KMS-11 (cell line): ENCODE measurements around the gene LMF2.

Experiments
- H2AFZ ChIP-seq: fragments of 200-600 bp; sonication (generic); 2 replicates; pipeline ENCODE4 v1.6.1; 2016; ENCODE audit warnings: antibody characterized with exemption, mixed run types, low read depth
- H3K27ac ChIP-seq: fragments of 200-600 bp; sonication (generic); 2 replicates; pipeline ENCODE4 v1.6.1; 2016; ENCODE audit warnings: mild to moderate bottlenecking, mixed run types
- H3K27me3 ChIP-seq: fragments of 200-600 bp; sonication (generic); 2 replicates; pipeline ENCODE4 v1.6.1; 2017; ENCODE audit warnings: mild to moderate bottlenecking, low read depth, mixed run types, moderate library complexity; ENCODE audit not compliant: insufficient read depth
- H3K36me3 ChIP-seq: fragments of 200-600 bp; sonication (generic); 2 replicates; pipeline ENCODE4 v1.6.1; 2017; ENCODE audit warnings: mild to moderate bottlenecking, mixed run types; ENCODE audit not compliant: insufficient read depth
- H3K4me1 ChIP-seq: fragments of 200-600 bp; sonication (generic); 2 replicates; pipeline ENCODE4 v1.6.1; 2016; ENCODE audit warnings: mild to moderate bottlenecking, low read depth, mixed run types; ENCODE audit not compliant: poor library complexity, severe bottlenecking
- H3K4me2 ChIP-seq: fragments of 200-600 bp; sonication (generic); 2 replicates; pipeline ENCODE4 v1.7.0; 2016; ENCODE audit warnings: mild to moderate bottlenecking, mixed run types
- H3K4me3 ChIP-seq: fragments of 200-600 bp; sonication (generic); IDR thresholded peaks from 2 replicates; pipeline ENCODE4 v1.6.1; 2017; ENCODE audit warnings: low read depth, low read length, mixed read lengths; ENCODE audit not compliant: insufficient read depth
- H3K79me2 ChIP-seq: fragments of 200-600 bp; sonication (generic); 2 replicates; pipeline ENCODE4 v1.6.1; 2016; ENCODE audit warnings: low read depth, mixed run types; ENCODE audit not compliant: insufficient read depth
- H3K9ac ChIP-seq: fragments of 200-600 bp; sonication (generic); 2 replicates; pipeline ENCODE4 v1.6.1; 2016; ENCODE audit warnings: mild to moderate bottlenecking, mixed run types
- H4K20me1 ChIP-seq: fragments of 200-600 bp; sonication (generic); 2 replicates; pipeline ENCODE4 v1.6.1; 2016; ENCODE audit warnings: mild to moderate bottlenecking, mixed run types; ENCODE audit not compliant: insufficient read depth
- TF ChIP-seq, protein P1 (sequence below): fragments of 200-600 bp; sonication (generic); conservative IDR thresholded peaks from 2 replicates; pipeline ENCODE4 v1.6.1; 2017; ENCODE audit warnings: low read depth, mild to moderate bottlenecking, antibody characterized with exemption, low read length, moderate library complexity, mixed read lengths

Gene LMF2

GRCh38 chr22:50502096-50502495 lies 5.4 kb downstream of the LMF2 start:
- H3K27ac ChIP-seq = no peak overlapping the region
- peaks cover 6% of the 10 kb centered on the region; the same call in 1 of the 2 replicates for H3K79me2 ChIP-seq
- H3K27me3 ChIP-seq = no peaks in the 10 kb centered on the region
- H3K9ac ChIP-seq = no peak overlapping the region
- H3K36me3 ChIP-seq = no peaks in the 10 kb centered on the region
- no peak overlapping the region for H2AFZ ChIP-seq
- H3K4me3 ChIP-seq = no peak overlapping the region
- H4K20me1 ChIP-seq = no peaks in the 10 kb centered on the region
- TF ChIP-seq, protein P1, sequence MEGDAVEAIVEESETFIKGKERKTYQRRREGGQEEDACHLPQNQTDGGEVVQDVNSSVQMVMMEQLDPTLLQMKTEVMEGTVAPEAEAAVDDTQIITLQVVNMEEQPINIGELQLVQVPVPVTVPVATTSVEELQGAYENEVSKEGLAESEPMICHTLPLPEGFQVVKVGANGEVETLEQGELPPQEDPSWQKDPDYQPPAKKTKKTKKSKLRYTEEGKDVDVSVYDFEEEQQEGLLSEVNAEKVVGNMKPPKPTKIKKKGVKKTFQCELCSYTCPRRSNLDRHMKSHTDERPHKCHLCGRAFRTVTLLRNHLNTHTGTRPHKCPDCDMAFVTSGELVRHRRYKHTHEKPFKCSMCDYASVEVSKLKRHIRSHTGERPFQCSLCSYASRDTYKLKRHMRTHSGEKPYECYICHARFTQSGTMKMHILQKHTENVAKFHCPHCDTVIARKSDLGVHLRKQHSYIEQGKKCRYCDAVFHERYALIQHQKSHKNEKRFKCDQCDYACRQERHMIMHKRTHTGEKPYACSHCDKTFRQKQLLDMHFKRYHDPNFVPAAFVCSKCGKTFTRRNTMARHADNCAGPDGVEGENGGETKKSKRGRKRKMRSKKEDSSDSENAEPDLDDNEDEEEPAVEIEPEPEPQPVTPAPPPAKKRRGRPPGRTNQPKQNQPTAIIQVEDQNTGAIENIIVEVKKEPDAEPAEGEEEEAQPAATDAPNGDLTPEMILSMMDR = no peak
- H3K4me1 ChIP-seq = no peaks in the 10 kb centered on the region
- H3K4me2 ChIP-seq = no peak overlapping the region

DNA sequence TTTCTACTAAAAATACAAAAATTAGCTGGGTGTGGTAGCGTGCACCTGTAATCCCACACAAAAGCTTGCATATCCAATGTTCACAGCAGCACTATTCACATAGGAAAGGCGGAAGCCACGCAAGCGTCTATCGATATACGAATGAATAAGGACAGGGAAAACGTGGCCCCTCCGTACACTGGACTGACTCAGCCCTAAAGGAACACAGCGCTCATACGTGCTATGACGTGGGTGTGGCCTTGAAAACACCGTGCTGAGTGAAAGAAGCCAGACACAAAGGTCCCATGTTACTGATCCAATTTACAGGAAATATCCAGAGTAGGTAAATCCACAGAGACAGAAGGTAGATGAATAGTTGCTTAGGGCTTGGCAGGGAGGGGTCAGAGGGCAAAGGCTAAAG lies 7.0 kb downstream of the LMF2 start:
- Histone ChIP-seq H3K4me2 (no peak overlapping the region), H4K20me1 (no peaks in the 10 kb centered on the region), H3K4me3 (no peak overlapping the region), H3K79me2 (no peaks in the 10 kb centered on the region), H3K27me3 (no peaks in the 10 kb centered on the region), H3K4me1 (no peaks in the 10 kb centered on the region), H2AFZ (no peak overlapping the region), H3K36me3 (no peaks in the 10 kb centered on the region), H3K27ac (no peak overlapping the region), H3K9ac (no peak overlapping the region)
- TF ChIP-seq, protein P1 = no peak

GRCh38 chr22:50498322-50498890 lies 9.1 kb downstream of the LMF2 start:
- Histone ChIP-seq H2AFZ (no peak overlapping the region), H3K27ac (no peak overlapping the region), H3K4me3 (no peak overlapping the region), H3K27me3 (no peaks in the 10 kb centered on the region), H3K36me3 (no peaks in the 10 kb centered on the region), H3K4me1 (no peaks in the 10 kb centered on the region), H4K20me1 (no peaks in the 10 kb centered on the region), H3K9ac (no peak overlapping the region), H3K79me2 (no peaks in the 10 kb centered on the region), H3K4me2 (no peak overlapping the region)
- TF ChIP-seq, protein P1 = peak; percentile 63

GRCh38 chr22:50497093-50497492 lies 10.4 kb downstream of the LMF2 start:
- H3K79me2 ChIP-seq = no peaks in the 10 kb centered on the region
- no peaks in the 10 kb centered on the region for H3K4me1 ChIP-seq
- H3K4me2 ChIP-seq = no peak overlapping the region
- H2AFZ ChIP-seq = no peak overlapping the region
- no peaks in the 10 kb centered on the region for H3K27me3 ChIP-seq
- no peak overlapping the region for H3K9ac ChIP-seq
- no peaks in the 10 kb centered on the region for H3K36me3 ChIP-seq
- no peak overlapping the region for H3K4me3 ChIP-seq
- H3K27ac ChIP-seq = no peak overlapping the region
- no peaks in the 10 kb centered on the region for H4K20me1 ChIP-seq
- TF ChIP-seq, protein P1 = no peak
